Measurements from ENCODE around the gene ZNF674.

DNA sequence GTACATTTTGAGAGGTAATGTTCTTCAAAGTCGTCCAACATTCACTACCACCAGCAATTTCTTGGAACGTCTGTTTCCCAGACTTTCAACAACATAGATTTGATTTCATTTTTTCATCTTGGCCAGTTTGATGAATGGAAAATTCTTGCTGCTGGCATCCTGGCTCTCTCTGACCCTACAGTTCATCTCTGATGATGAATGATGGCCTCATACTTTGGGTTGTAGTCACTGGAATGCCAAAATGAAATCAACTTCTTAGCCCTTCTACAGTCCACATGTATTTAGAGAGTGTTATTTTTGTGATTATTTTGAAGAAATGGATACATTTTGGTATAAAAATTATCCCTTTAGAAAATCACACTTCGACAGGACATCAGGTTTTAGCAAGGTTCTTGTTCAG lies 37.1 kb upstream of the ZNF674 start:
- TF ChIP-seq GABPA (tag; conservative IDR thresholded peaks at IDR 0.05; ENCODE audit: low read depth) (no peak), MTF1 (CRISPR knock-in tag; IDR thresholded peaks at IDR 0.05; ENCODE audit: borderline replicate concordance) (no peak), ZBTB17 (CRISPR knock-in tag; IDR thresholded peaks at IDR 0.05) (no peak)
- TF ChIP-seq, protein P1, sequence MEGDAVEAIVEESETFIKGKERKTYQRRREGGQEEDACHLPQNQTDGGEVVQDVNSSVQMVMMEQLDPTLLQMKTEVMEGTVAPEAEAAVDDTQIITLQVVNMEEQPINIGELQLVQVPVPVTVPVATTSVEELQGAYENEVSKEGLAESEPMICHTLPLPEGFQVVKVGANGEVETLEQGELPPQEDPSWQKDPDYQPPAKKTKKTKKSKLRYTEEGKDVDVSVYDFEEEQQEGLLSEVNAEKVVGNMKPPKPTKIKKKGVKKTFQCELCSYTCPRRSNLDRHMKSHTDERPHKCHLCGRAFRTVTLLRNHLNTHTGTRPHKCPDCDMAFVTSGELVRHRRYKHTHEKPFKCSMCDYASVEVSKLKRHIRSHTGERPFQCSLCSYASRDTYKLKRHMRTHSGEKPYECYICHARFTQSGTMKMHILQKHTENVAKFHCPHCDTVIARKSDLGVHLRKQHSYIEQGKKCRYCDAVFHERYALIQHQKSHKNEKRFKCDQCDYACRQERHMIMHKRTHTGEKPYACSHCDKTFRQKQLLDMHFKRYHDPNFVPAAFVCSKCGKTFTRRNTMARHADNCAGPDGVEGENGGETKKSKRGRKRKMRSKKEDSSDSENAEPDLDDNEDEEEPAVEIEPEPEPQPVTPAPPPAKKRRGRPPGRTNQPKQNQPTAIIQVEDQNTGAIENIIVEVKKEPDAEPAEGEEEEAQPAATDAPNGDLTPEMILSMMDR (IDR thresholded peaks at IDR 0.05 in 2 of 3, conservative IDR thresholded peaks at IDR 0.05 in 1 of 3; ENCODE audit: insufficient read depth in 2 of 3, low read depth in 1 of 3, low read length in 3 of 3) = no peak

Data from K562 (cell line).